ENCODE measurements around the gene RNGTT. TPM values are rescaled to one million over a fixed set of nuclear protein-coding genes. Genes with fewer than 3 reads are reported as not detected.

The RNGTT gene
- total RNA-seq, 1 donor from 2014 or later: 18.2 TPM

GRCh38 chr6:88880021-88880420 lies 83.4 kb downstream of the RNGTT start:
- no peaks in the 10 kb centered on the region for H3K4me1 ChIP-seq
- H3K9me3 ChIP-seq: no peaks in the 10 kb centered on the region
- DNase-seq (ENCODE audit: extremely low spot score in 2 of 2): no peak
- H3K4me3 ChIP-seq: no peak overlapping the region
- H3K36me3 ChIP-seq: no peaks in the 10 kb centered on the region
- H3K27me3 ChIP-seq: no peaks in the 10 kb centered on the region
- no peak overlapping the region for H3K27ac ChIP-seq
- intact Hi-C loops (cut with DNase I): no loop called here
- TF ChIP-seq POLR2AphosphoS5 (IDR thresholded peaks at IDR 0.05; ENCODE audit: insufficient read depth in 1 of 2, low read depth in 1 of 2) (no peak), POLR2A (IDR thresholded peaks at IDR 0.05) (no peak)
- TF ChIP-seq, protein P1, sequence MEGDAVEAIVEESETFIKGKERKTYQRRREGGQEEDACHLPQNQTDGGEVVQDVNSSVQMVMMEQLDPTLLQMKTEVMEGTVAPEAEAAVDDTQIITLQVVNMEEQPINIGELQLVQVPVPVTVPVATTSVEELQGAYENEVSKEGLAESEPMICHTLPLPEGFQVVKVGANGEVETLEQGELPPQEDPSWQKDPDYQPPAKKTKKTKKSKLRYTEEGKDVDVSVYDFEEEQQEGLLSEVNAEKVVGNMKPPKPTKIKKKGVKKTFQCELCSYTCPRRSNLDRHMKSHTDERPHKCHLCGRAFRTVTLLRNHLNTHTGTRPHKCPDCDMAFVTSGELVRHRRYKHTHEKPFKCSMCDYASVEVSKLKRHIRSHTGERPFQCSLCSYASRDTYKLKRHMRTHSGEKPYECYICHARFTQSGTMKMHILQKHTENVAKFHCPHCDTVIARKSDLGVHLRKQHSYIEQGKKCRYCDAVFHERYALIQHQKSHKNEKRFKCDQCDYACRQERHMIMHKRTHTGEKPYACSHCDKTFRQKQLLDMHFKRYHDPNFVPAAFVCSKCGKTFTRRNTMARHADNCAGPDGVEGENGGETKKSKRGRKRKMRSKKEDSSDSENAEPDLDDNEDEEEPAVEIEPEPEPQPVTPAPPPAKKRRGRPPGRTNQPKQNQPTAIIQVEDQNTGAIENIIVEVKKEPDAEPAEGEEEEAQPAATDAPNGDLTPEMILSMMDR (IDR thresholded peaks at IDR 0.05): no peak

GRCh38 chr6:88877893-88878292 lies 85.5 kb downstream of the RNGTT start:
- no peak for TF ChIP-seq POLR2AphosphoS5 (IDR thresholded peaks at IDR 0.05; ENCODE audit: insufficient read depth in 1 of 2, low read depth in 1 of 2)
- TF ChIP-seq, protein P1 (IDR thresholded peaks at IDR 0.05): no peak
- TF ChIP-seq POLR2A (IDR thresholded peaks at IDR 0.05): no peak
- Histone ChIP-seq H3K27me3 (no peaks in the 10 kb centered on the region), H3K4me3 (no peak overlapping the region), H3K27ac (no peak overlapping the region), H3K4me1 (no peaks in the 10 kb centered on the region), H3K9me3 (no peaks in the 10 kb centered on the region), H3K36me3 (no peaks in the 10 kb centered on the region)
- intact Hi-C loops (cut with DNase I): no loop called here
- no peak for DNase-seq (ENCODE audit: extremely low spot score in 2 of 2)

DNA sequence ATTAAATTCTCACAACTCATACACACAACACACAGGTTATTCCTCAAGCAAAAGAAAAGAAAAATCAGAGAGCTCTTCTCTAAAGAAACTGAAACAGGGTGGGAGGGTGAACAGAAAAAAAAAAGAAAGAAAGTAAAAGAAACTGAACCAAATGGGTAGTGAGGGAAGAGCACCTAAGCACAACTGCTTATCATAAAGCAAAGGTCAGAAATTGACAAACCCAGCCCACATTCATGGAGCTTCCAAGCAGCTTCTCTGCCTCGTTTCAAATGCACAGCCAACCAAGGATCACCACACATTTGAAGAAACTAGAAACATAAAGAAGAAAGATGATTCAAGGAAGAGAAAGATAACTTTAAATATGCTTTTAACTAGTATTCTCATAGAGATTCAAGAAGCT lies 90.5 kb downstream of the RNGTT start:
- Histone ChIP-seq H3K27me3 (no peaks in the 10 kb centered on the region), H3K27ac (no peak overlapping the region), H3K4me3 (no peak overlapping the region), H3K4me1 (no peaks in the 10 kb centered on the region), H3K36me3 (no peaks in the 10 kb centered on the region), H3K9me3 (no peaks in the 10 kb centered on the region)
- TF ChIP-seq POLR2AphosphoS5 (IDR thresholded peaks at IDR 0.05; ENCODE audit: insufficient read depth in 1 of 2, low read depth in 1 of 2): no peak
- TF ChIP-seq, protein P1 (IDR thresholded peaks at IDR 0.05): no peak
- no peak for TF ChIP-seq POLR2A (IDR thresholded peaks at IDR 0.05)
- intact Hi-C loops (cut with DNase I): loop anchor here (5.0 kb wide), 1 partner anchor 946 kb away; no protein-coding TSS in a partner anchor
- no peak for DNase-seq (ENCODE audit: extremely low spot score in 2 of 2)

DNA sequence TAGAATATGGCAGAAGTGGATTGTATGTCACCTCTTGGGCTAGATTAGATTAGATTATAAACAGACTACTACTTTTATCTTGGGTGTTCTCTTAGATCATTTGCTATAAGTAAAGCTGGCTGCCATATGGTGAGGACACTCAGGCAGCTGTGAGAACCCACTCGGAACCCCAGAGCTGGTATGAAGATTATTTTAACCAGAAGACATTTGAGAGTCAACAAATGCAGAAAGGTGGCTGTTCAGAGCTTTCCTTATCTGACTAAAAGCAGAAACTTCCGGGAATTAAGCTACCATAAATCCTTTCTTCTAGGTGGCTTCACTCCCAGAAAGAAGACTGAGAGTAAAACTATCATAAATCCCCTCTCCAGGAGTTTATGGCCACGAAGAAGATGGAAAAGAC lies 91.9 kb downstream of the RNGTT start:
- no peaks in the 10 kb centered on the region for H3K9me3 ChIP-seq
- no peaks in the 10 kb centered on the region for H3K27me3 ChIP-seq
- intact Hi-C loops (cut with DNase I): loop anchor here (5.0 kb wide), 1 partner anchor 944 kb away; no protein-coding TSS in a partner anchor
- H3K4me1 ChIP-seq: no peaks in the 10 kb centered on the region
- no peaks in the 10 kb centered on the region for H3K36me3 ChIP-seq
- no peak overlapping the region for H3K4me3 ChIP-seq
- DNase-seq (ENCODE audit: extremely low spot score in 2 of 2): no peak
- no peak overlapping the region for H3K27ac ChIP-seq
- no peak for TF ChIP-seq POLR2AphosphoS5 (IDR thresholded peaks at IDR 0.05; ENCODE audit: insufficient read depth in 1 of 2, low read depth in 1 of 2)
- TF ChIP-seq, protein P1 (IDR thresholded peaks at IDR 0.05): no peak
- TF ChIP-seq POLR2A (IDR thresholded peaks at IDR 0.05): no peak

DNA sequence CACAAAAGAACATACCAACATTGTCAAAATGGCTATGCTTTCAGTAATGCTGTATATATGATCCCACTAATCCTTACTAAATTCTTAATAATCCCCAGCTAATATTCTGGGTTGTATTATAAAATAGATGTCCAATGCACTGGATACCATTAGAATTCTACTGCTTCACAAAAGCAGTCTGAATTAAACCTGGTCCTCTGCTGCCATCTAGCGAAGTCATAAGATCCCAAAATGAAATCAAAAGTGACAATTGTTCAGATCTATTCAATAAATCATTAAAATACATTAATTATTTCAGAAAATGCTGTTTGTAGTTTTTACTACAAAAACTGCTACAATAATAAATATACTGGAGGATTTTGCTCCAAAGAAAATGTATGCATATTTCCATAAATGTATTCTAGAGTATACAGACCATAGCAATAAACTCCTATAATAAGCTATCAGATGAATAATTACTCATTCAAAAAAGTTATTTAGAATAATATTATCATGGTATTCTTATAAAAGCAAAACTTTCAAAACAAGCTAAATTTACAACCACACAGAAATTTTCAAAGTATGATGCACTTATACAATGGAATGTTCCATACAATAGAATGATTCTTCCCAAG lies 92.6 kb downstream of the RNGTT start:
- intact Hi-C loops (cut with DNase I): loop anchor here (5.0 kb wide), 1 partner anchor 944 kb away; no protein-coding TSS in a partner anchor
- TF ChIP-seq POLR2A (IDR thresholded peaks at IDR 0.05) (no peak), POLR2AphosphoS5 (IDR thresholded peaks at IDR 0.05; ENCODE audit: insufficient read depth in 1 of 2, low read depth in 1 of 2) (peak in 1 of 2 donors; percentile 12)
- TF ChIP-seq, protein P1 (IDR thresholded peaks at IDR 0.05): peak in 2 of 3 experiments; percentile 57 to 67
- Histone ChIP-seq H3K27ac (no peak overlapping the region), H3K4me1 (no peaks in the 10 kb centered on the region), H3K36me3 (no peaks in the 10 kb centered on the region), H3K4me3 (no peak overlapping the region), H3K27me3 (no peaks in the 10 kb centered on the region), H3K9me3 (no peaks in the 10 kb centered on the region)
- DNase-seq (ENCODE audit: extremely low spot score in 2 of 2): no peak

Measured in vagina (tissue), 2 donors.